Panc1 (cell line): ENCODE data around the gene LAMB4. TPM values are rescaled to one million over a fixed set of nuclear protein-coding genes. Genes with fewer than 3 reads are reported as not detected.

Source experiments
- ATAC-seq: fragments of 200-7000 bp; cut with Tn5 transposase; 2 replicates; pipeline ENCODE4 v1.9.1; 2020; ENCODE audit warnings: mild to moderate bottlenecking, moderate library complexity
- BruUV-seq: library from RNA; stranded (reverse); fragments of 400-500 nt; replicated peaks from 2 replicates; lab custom pipeline; 2021; lab: Mats Ljungman, UMichigan
- CTCF ChIA-PET: fragments of 300-600 bp; sonication (Branson Sonifier 250); formaldehyde crosslinking; loops from one replicate; lab custom pipeline; 2022; ENCODE audit warnings: antibody characterized with exemption; lab: Charles Lee
- POLR2A ChIA-PET: fragments of 300-600 bp; sonication (Branson Sonifier 250); formaldehyde crosslinking; loops from one replicate; lab custom pipeline; 2022; ENCODE audit warnings: antibody characterized with exemption; lab: Charles Lee
- DNase-seq: peaks from one replicate; pipeline ENCODE4 v3.0.0-alpha.2; 2010; ENCODE audit warnings: low read depth, low spot score
- H3K27ac ChIP-seq: 2 replicates; pipeline ENCODE4 v1.5.1; 2011; ENCODE audit warnings: mild to moderate bottlenecking, low read length, inconsistent platforms
- H3K27me3 ChIP-seq: fragments of 200-500 bp; sonication (Bioruptor generic); 2 replicates; pipeline ENCODE4 v1.6.0; 2014; ENCODE audit warnings: low read length, inconsistent platforms; ENCODE audit not compliant: control insufficient read depth, insufficient read depth
- H3K36me3 ChIP-seq: fragments of 200-500 bp; sonication (Bioruptor generic); 2 replicates; pipeline ENCODE4 v1.5.1; 2014; ENCODE audit warnings: inconsistent platforms, mild to moderate bottlenecking, low read length, moderate library complexity; ENCODE audit not compliant: control insufficient read depth, insufficient read depth
- H3K4me1 ChIP-seq: 2 replicates; pipeline ENCODE4 v1.5.1; 2011; ENCODE audit warnings: inconsistent platforms, mild to moderate bottlenecking, low read length, moderate library complexity; ENCODE audit not compliant: control insufficient read depth, insufficient read depth
- H3K4me3 ChIP-seq, 2 experiments: 2 replicates each; pipeline ENCODE4 v1.5.1; 2011 to 2012; ENCODE audit warnings: low read depth in 2 of 2, low read length in 2 of 2, mild to moderate bottlenecking in 2 of 2, inconsistent platforms in 1 of 2, moderate library complexity in 1 of 2
- H3K9me3 ChIP-seq: fragments of 200-500 bp; sonication (Bioruptor generic); 2 replicates; pipeline ENCODE4 v1.5.1; 2014; ENCODE audit warnings: low read depth, mild to moderate bottlenecking, inconsistent platforms, low read length, moderate library complexity; ENCODE audit not compliant: control insufficient read depth, insufficient read depth
- CTCF ChIP-seq: fragments of 450-650 bp; IDR thresholded peaks from 2 replicates; pipeline ENCODE4 v1.5.1; 2017; ENCODE audit warnings: mild to moderate bottlenecking
- POLR2AphosphoS5 ChIP-seq: IDR thresholded peaks from 2 replicates; pipeline ENCODE4 v1.6.1; 2012; ENCODE audit warnings: mild to moderate bottlenecking, low read depth, low read length, moderate library complexity
- SIN3A ChIP-seq: IDR thresholded peaks from 2 replicates; pipeline ENCODE4 v1.6.1; 2012; ENCODE audit warnings: low read depth, mild to moderate bottlenecking, low read length, moderate library complexity, borderline replicate concordance; ENCODE audit not compliant: insufficient read depth
- TCF7L2 ChIP-seq: IDR thresholded peaks from 2 replicates; pipeline ENCODE4 v1.6.1; 2011; ENCODE audit warnings: mild to moderate bottlenecking, low read depth, low read length, inconsistent platforms
- in situ Hi-C: cut with HindIII; loops from 2 replicates; pipeline ENCODE4 v1.10.0; 2016; ENCODE audit warnings: low sequenced_read_pairs, low pct_unique_long_range_greater_than_20kb
- intact Hi-C: fragments of 100-400 bp; cut with micrococcal nuclease; formaldehyde crosslinking; loops from one replicate; pipeline ENCODE4 v1.10.0; 2022; ENCODE audit not compliant: unreplicated experiment
- total RNA-seq: library from RNA; stranded (reverse); gene quantifications from one replicate; pipeline ENCODE4 v1.2.1, GENCODE V29; 2021; ENCODE audit not compliant: unreplicated experiment
- TF ChIP-seq, protein P1 (sequence below), 2 experiments: IDR thresholded peaks; 2 replicates each; pipeline ENCODE4 v1.6.1; 2011 to 2012; ENCODE audit warnings: low read depth in 2 of 2, control low read depth in 1 of 2, low read length in 1 of 2, mild to moderate bottlenecking in 1 of 2, moderate library complexity in 1 of 2; ENCODE audit not compliant: insufficient read depth in 1 of 2

The LAMB4 gene
- total RNA-seq, 1 experiment from 2014 or later, result not detected

GRCh38 chr7:108145401-108145800, 15.2 kb upstream of the LAMB4 start:
- H3K4me1 ChIP-seq, result peaks cover 4% of the 10 kb centered on the region; the same call in 1 of the 2 replicates
- in situ Hi-C loops (no loop called here), intact Hi-C loops (loop anchor here (5.0 to 10.0 kb wide), 3 partner anchors 33 to 211 kb away; no protein-coding TSS in a partner anchor)
- no peak overlapping the region for H3K27ac ChIP-seq
- no peak overlapping the region for H3K4me3 ChIP-seq
- peaks cover 3% of the 10 kb centered on the region; the same call in 1 of the 2 replicates for H3K27me3 ChIP-seq
- TF ChIP-seq CTCF (no peak), SIN3A (no peak), POLR2AphosphoS5 (no peak), TCF7L2 (no peak)
- TF ChIP-seq, protein P1, sequence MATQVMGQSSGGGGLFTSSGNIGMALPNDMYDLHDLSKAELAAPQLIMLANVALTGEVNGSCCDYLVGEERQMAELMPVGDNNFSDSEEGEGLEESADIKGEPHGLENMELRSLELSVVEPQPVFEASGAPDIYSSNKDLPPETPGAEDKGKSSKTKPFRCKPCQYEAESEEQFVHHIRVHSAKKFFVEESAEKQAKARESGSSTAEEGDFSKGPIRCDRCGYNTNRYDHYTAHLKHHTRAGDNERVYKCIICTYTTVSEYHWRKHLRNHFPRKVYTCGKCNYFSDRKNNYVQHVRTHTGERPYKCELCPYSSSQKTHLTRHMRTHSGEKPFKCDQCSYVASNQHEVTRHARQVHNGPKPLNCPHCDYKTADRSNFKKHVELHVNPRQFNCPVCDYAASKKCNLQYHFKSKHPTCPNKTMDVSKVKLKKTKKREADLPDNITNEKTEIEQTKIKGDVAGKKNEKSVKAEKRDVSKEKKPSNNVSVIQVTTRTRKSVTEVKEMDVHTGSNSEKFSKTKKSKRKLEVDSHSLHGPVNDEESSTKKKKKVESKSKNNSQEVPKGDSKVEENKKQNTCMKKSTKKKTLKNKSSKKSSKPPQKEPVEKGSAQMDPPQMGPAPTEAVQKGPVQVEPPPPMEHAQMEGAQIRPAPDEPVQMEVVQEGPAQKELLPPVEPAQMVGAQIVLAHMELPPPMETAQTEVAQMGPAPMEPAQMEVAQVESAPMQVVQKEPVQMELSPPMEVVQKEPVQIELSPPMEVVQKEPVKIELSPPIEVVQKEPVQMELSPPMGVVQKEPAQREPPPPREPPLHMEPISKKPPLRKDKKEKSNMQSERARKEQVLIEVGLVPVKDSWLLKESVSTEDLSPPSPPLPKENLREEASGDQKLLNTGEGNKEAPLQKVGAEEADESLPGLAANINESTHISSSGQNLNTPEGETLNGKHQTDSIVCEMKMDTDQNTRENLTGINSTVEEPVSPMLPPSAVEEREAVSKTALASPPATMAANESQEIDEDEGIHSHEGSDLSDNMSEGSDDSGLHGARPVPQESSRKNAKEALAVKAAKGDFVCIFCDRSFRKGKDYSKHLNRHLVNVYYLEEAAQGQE (IDR thresholded peaks at IDR 0.05; ENCODE audit: insufficient read depth in 1 of 2, low read depth in 2 of 2, low read length in 1 of 2), result no peak
- POLR2A ChIA-PET, result interaction anchor here (0.6 kb wide), 1 partner anchor 164 kb away, joined by 5 read pairs; no protein-coding TSS in a partner anchor
- DNase-seq (no peak), ATAC-seq (no peak)
- no peaks in the 10 kb centered on the region for H3K36me3 ChIP-seq
- CTCF ChIA-PET, result interaction anchor here (1.0 to 1.4 kb wide), 4 partner anchors 36 to 193 kb away, joined by 3 to 11 read pairs (median 4); no protein-coding TSS in a partner anchor
- no TSS peak for BruUV-seq
- H3K9me3 ChIP-seq, result no peaks in the 10 kb centered on the region

GRCh38 chr7:108144931-108145330, 14.8 kb upstream of the LAMB4 start:
- no peaks in the 10 kb centered on the region for H3K9me3 ChIP-seq
- H3K4me3 ChIP-seq, result no peak overlapping the region
- ATAC-seq (no peak), DNase-seq (no peak)
- intact Hi-C loops (loop anchor here (5.0 to 10.0 kb wide), 3 partner anchors 33 to 210 kb away; no protein-coding TSS in a partner anchor), in situ Hi-C loops (no loop called here)
- TF ChIP-seq, protein P1 (IDR thresholded peaks at IDR 0.05; ENCODE audit: insufficient read depth in 1 of 2, low read depth in 2 of 2, low read length in 1 of 2), result no peak
- TF ChIP-seq CTCF (no peak), SIN3A (no peak), POLR2AphosphoS5 (no peak), TCF7L2 (no peak)
- H3K27ac ChIP-seq, result 0 out of 2 replicates have a peak overlapping the region, but pooled peaks have one; percentile 55
- H3K4me1 ChIP-seq, result peaks cover 4% of the 10 kb centered on the region; the same call in 1 of the 2 replicates
- peaks cover 3% of the 10 kb centered on the region; the same call in 1 of the 2 replicates for H3K27me3 ChIP-seq
- ChIA-PET POLR2A (interaction anchor here (0.6 kb wide), 1 partner anchor 164 kb away, joined by 5 read pairs; no protein-coding TSS in a partner anchor), CTCF (interaction anchor here (1.2 kb wide), 1 partner anchor 35 kb away, joined by 3 read pairs; no protein-coding TSS in a partner anchor)
- no TSS peak for BruUV-seq
- H3K36me3 ChIP-seq, result no peaks in the 10 kb centered on the region
